SK-N-MC (cell line): ENCODE data around the gene CRYAA.

ENCODE experiments used
- EZH2 ChIP-seq: fragments of 200-600 bp; sonication (generic); IDR thresholded peaks from one replicate; pipeline ENCODE4 v1.6.1; 2017; ENCODE audit warnings: antibody characterized with exemption
- FOXP2 ChIP-seq: optimal IDR thresholded peaks from 2 replicates; pipeline ENCODE3; 2011; ENCODE audit warnings: mild to moderate bottlenecking, moderate library complexity; ENCODE audit not compliant: insufficient read depth; ENCODE audit errors: extremely low read length, control extremely low read depth
- POLR2AphosphoS5 ChIP-seq: IDR thresholded peaks from 2 replicates; pipeline ENCODE4 v1.6.1; 2012; ENCODE audit warnings: mild to moderate bottlenecking, low read depth, low read length, borderline replicate concordance

- TF ChIP-seq POLR2AphosphoS5 (no peak), FOXP2 (no peak), EZH2 (no peak)
These were observed 28.0 kb downstream of the CRYAA start for GRCh38 chr21:43196826-43197225.
